ENCODE measurements around the gene KIAA1217. TPM values are rescaled to one million over a fixed set of nuclear protein-coding genes. Genes with fewer than 3 reads are reported as not detected.

KIAA1217 gene
- total RNA-seq, 1 donor from 2014 or later, result 13.0 TPM

- Histone ChIP-seq H3K36me3 (peaks cover 0 to 27% of the 10 kb centered on the region in 2 donors), H3K4me3 (no peak overlapping the region), H3K9me3 (no peaks in the 10 kb centered on the region), H3K27me3 (no peaks in the 10 kb centered on the region), H3K27ac (no peak overlapping the region), H3K4me1 (no peaks in the 10 kb centered on the region)
- TF ChIP-seq CTCF (IDR thresholded peaks at IDR 0.05), result no peak
- intact Hi-C loops (cut with DNase I), result no loop called here
- no peak for DNase-seq (ENCODE audit: low spot score in 2 of 2)
Measured at GRCh38 chr10:24524314-24524713, 315.4 kb downstream of the KIAA1217 start.

- TF ChIP-seq CTCF (IDR thresholded peaks at IDR 0.05), result no peak
- no peak overlapping the region for H3K4me3 ChIP-seq
- no peak overlapping the region for H3K27ac ChIP-seq
- H3K27me3 ChIP-seq, result no peaks in the 10 kb centered on the region
- no peaks in the 10 kb centered on the region for H3K4me1 ChIP-seq
- peaks cover 0 to 22% of the 10 kb centered on the region in 2 donors for H3K36me3 ChIP-seq
- intact Hi-C loops (cut with DNase I), result no loop called here
- no peaks in the 10 kb centered on the region for H3K9me3 ChIP-seq
- no peak for DNase-seq (ENCODE audit: low spot score in 2 of 2)
Measured at GRCh38 chr10:24526085-24526649, 317.2 kb downstream of the KIAA1217 start.

GRCh38 chr10:24528946-24529345 is 320.0 kb downstream of the KIAA1217 start:
- intact Hi-C loops (cut with DNase I), result no loop called here
- H3K36me3 ChIP-seq, result peaks cover 8 to 35% of the 10 kb centered on the region in 2 donors

GRCh38 chr10:24531439-24531838 is 322.5 kb downstream of the KIAA1217 start:
- H3K36me3 ChIP-seq, result peaks cover 8 to 46% of the 10 kb centered on the region in 2 donors
- H3K9me3 ChIP-seq, result no peaks in the 10 kb centered on the region
- intact Hi-C loops (cut with DNase I), result no loop called here

More at GRCh38 chr10:24528946-24529345, 320.0 kb downstream of the KIAA1217 start:
- no peak for TF ChIP-seq CTCF (IDR thresholded peaks at IDR 0.05)
- DNase-seq (ENCODE audit: low spot score in 2 of 2), result no peak
- Histone ChIP-seq H3K27ac (no peak overlapping the region), H3K4me3 (no peak overlapping the region), H3K4me1 (no peaks in the 10 kb centered on the region), H3K27me3 (no peaks in the 10 kb centered on the region), H3K9me3 (no peaks in the 10 kb centered on the region)

GRCh38 chr10:24533981-24534380 is 325.0 kb downstream of the KIAA1217 start:
- H3K36me3 ChIP-seq, result peaks cover 8 to 45% of the 10 kb centered on the region in 2 donors
- H3K4me3 ChIP-seq, result no peak overlapping the region
- no peak overlapping the region for H3K27ac ChIP-seq
- intact Hi-C loops (cut with DNase I), result no loop called here
- no peak for TF ChIP-seq CTCF (IDR thresholded peaks at IDR 0.05)
- H3K27me3 ChIP-seq, result no peaks in the 10 kb centered on the region
- no peaks in the 10 kb centered on the region for H3K4me1 ChIP-seq
- no peak for DNase-seq (ENCODE audit: low spot score in 2 of 2)
- no peaks in the 10 kb centered on the region for H3K9me3 ChIP-seq

More at GRCh38 chr10:24531439-24531838, 322.5 kb downstream of the KIAA1217 start:
- Histone ChIP-seq H3K4me1 (no peaks in the 10 kb centered on the region), H3K27me3 (no peaks in the 10 kb centered on the region), H3K27ac (no peak overlapping the region), H3K4me3 (no peak overlapping the region)
- no peak for DNase-seq (ENCODE audit: low spot score in 2 of 2)
- TF ChIP-seq CTCF (IDR thresholded peaks at IDR 0.05), result no peak

GRCh38 chr10:24536636-24537035 is 327.7 kb downstream of the KIAA1217 start:
- H3K4me1 ChIP-seq, result no peaks in the 10 kb centered on the region
- H3K4me3 ChIP-seq, result no peak overlapping the region
- no peak for DNase-seq (ENCODE audit: low spot score in 2 of 2)
- H3K36me3 ChIP-seq, result peaks cover 8 to 50% of the 10 kb centered on the region in 2 donors
- intact Hi-C loops (cut with DNase I), result no loop called here
- no peaks in the 10 kb centered on the region for H3K27me3 ChIP-seq
- no peak for TF ChIP-seq CTCF (IDR thresholded peaks at IDR 0.05)
- no peak overlapping the region for H3K27ac ChIP-seq
- H3K9me3 ChIP-seq, result no peaks in the 10 kb centered on the region
